HG02759 (cell line): ENCODE results near the gene CECR2.

Experiments used
- ATAC-seq: cut with Tn5 transposase; IDR thresholded peaks from one replicate; pipeline ENCODE4 v1.9.1; 2021; ENCODE audit warnings: mild to moderate bottlenecking, moderate library complexity; ENCODE audit not compliant: unreplicated experiment

The CECR2 gene

DNA sequence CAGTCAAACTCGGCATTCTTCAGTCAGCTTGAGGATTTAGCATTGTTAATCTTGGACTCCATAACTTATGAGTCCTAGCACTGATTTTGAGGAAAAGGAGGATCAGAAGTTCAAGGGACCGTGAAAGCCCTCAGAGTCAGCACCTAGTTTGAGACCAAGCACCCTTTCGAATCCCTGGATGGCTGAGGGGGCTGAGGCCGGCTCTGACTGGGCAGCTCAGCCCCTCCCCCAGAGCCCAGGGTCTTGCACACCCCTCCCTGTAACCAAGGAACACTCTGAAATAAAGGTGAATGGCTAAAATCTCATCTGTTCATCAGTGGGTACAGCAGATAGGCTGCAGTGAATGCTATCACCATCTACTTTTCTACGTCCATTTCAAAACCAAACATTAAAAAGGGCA lies 221.3 kb downstream of the CECR2 start:
- ATAC-seq: no peak

GRCh38 chr22:17592201-17592600 lies 222.9 kb downstream of the CECR2 start:
- ATAC-seq: no peak

- ATAC-seq: no peak
Observed at GRCh38 chr22:17596226-17596625, 227.0 kb downstream of the CECR2 start.

DNA sequence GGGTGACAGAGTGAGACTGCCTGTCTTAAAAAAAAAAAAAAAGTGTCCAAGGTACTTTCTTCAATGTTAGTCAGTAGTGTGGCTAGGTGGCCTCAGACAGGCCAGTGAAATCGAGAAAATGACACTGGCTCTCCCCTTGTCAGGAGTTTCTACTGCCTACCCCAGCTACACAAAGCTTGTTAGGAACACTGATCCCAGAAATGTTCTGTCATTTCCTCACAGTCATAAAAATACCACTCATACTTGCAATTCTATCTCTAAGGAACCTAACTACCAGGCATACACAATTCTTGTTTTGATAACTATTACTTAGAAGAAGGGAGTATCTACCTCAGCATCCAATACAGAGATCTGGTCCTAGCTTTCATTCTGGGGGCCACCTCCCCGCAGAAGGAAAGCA lies 228.0 kb downstream of the CECR2 start:
- ATAC-seq: no peak

- no peak for ATAC-seq
Observed at GRCh38 chr22:17598318-17598717, 229.1 kb downstream of the CECR2 start.

- no peak for ATAC-seq
Observed at GRCh38 chr22:17601031-17601430, 231.8 kb downstream of the CECR2 start.

DNA sequence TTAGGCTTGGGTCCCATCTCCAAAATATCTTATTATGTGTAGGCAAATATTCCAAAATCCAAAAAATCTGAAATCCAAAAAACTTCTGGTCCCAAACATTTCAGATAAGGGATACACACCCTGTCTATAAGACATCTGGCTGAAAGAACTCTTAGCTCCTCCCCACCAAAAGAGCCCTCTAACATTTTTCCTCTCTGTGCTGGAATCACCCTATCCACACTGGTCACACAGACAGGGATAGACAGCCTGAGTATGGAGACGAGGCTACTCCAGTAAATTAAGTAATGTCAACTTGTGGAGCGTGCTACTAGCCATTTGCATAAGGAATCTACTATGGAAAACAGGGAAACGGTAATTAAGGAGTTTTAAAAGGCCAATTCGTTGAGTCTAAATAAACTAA lies 234.4 kb downstream of the CECR2 start:
- no peak for ATAC-seq

GRCh38 chr22:17606496-17606895 lies 237.2 kb downstream of the CECR2 start:
- no peak for ATAC-seq
